ENCODE data around the gene POU2F1.

Gene POU2F1

DNA sequence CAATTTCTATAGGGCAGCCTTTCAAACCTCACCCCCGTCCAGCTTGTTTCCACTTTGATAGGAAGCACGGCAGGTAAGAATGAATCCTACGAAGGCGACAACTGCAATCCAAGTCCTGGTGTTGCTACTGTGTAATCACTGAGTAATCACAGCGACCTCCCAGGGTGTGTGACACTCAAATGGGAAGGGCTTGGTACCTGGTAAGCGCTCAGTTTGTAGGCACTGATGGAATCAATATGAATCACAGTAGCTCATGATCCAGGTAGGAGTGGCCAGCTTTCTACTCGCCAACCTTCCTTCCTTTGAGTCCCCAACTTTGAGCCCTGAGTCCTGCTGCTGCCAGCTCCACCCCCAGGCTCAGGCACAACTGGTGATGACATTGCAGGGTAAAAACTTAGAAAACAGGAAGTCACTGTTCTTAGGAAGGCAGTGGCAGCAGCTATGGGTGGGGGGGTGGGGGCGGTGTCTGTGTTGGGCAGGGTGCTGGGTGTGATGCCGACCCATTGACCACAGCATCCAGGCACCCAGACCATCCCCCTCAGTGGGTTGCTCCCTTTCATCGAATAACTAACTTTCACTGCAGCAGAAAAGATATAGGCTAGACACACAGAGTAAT lies 226.9 kb downstream of the POU2F1 start:
- DNase-seq: peak; percentile 48

DNA sequence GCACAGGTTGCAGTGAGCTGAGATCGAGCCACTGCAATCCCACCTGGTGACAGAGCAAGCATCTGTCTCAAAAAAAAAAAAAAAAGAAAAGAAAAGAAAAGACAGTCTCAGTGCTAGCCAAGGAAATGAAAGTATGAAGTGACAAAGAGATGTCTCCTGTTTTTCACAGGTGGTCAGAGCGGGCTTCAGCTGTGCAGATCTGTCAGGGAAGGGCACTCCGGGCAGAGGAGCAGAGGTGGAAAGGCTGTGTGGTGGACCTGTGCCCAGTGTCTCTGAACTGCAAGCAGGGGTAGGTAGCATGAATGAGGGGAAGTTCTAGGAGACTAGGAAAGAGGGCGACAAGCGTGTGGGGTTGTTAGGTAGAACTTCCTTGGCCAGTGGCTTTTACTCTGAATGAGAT lies 230.2 kb downstream of the POU2F1 start:
- DNase-seq: no peak

- DNase-seq: no peak
Observed at GRCh38 chr1:167452483-167452882, 231.8 kb downstream of the POU2F1 start.

DNA sequence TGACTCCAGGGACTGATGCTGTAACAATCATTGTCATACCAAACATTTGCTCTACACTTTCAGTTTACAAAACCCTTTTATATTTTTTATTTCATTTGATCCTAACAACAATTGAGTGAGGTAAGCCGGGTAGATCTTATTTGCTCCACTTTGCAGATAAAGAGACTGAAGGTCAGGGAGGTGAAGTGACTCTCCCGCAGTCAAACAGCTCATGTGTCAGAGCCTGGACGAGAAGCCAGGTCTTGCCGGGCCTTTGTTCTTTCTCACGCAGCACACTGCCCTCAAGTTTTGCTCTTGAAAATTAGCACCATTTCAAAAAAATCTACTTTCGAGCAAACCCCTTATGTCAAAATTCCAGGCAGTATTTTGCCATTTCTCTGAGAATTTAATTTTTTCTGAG lies 232.4 kb downstream of the POU2F1 start:
- no peak for DNase-seq

DNA sequence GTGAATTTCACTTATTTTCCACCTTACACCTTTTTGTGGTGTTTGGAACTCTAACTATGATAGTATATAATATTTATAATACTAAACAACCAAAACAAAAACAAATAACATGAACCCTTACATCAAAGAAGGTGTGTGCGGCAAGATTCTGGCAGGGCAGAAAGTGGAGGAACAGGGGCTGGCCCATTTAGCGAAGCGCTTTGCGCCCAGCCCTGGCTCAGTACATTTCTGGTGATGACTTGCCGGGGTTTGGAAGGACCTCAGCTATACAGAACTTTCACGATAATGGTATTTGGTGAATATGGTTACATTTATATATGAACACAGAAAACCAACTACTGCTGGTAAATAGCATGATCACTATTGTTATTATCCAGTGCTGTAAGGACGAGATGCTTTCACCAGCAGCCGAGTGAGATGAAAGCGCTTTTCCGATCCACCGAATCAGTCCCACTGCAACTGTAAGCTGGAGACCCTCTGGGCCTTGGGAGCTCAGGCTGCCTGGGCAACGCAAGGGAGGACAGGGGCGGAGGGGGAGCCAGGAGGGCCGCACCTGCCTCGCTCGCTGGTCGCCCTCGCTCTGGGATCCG lies 233.7 kb downstream of the POU2F1 start:
- no peak for DNase-seq

DNA sequence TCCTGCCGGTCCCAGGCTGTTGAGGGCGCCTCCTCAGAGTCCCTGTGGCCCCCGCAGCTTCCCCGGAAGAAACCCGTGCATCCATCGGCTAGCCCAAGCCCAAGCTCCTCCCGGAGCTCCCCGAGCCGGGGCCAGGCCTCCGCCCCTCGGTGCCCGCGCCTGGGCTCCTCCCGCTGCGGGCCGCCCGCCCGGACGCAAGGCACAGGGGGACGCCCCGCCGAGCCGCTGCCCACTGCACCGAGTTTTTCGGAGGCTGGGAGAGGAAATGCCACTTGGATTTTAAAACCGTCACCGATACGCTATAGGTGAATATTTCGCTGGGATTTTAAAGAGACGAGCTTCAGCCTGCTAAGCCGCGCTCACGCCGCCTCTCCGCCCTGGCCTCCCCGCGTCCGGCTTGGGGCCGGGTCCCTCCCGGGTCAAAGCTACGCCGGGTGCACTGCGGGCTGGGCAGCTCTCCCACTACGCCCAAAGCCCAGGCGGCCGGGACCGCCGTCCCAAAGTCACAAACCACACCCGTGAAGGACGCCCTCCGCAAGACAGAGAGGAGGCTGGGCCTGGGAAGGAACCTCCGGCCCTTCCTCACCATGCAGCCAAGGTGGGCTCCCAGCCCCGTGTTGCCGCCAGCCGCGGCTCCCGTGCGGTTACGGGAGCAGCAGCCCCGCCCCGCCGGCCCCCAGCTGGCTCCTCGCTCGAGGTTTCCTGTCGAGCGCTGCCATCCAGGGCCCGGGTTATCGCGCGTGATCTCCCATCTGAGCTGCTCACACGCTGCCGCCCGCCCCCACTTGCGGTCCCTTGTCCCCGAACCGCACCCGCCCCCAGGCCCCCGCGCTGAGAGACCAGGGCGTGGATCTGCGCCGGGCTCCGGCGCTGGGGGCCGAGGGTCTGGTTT lies 234.5 kb downstream of the POU2F1 start:
- DNase-seq: peak; percentile 79

- DNase-seq: no peak
Observed at GRCh38 chr1:167455786-167456446, 235.2 kb downstream of the POU2F1 start.

- DNase-seq: no peak
Observed at GRCh38 chr1:167456524-167456923, 235.8 kb downstream of the POU2F1 start.

GRCh38 chr1:167456926-167457325 lies 236.2 kb downstream of the POU2F1 start:
- DNase-seq: no peak

GRCh38 chr1:167457936-167458584 lies 237.4 kb downstream of the POU2F1 start:
- no peak for DNase-seq

- DNase-seq: peak; percentile 30
Observed at GRCh38 chr1:167460836-167461235, 240.2 kb downstream of the POU2F1 start.

DNA sequence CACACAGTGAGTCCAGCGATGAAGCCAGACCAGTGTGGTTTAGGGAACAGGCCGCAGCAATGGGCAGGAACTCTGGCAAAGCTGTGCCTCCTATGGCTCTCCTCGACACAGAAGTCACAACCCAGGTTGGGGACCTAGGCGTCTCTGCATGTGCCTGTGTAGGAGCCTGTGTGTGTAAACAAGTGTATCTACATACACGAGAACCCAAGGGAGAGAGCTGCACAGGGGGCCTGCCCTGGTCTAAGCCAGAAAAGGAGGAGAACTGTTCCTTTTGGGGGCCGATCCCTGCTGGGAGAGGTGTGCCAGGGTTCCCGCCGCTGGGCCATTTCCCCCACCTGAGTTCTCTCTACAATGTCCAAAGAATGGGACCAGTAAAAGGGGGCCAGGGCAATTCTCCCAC lies 241.7 kb downstream of the POU2F1 start:
- DNase-seq: no peak

- DNase-seq: no peak
Observed at GRCh38 chr1:167463080-167463479, 242.4 kb downstream of the POU2F1 start.

DNA sequence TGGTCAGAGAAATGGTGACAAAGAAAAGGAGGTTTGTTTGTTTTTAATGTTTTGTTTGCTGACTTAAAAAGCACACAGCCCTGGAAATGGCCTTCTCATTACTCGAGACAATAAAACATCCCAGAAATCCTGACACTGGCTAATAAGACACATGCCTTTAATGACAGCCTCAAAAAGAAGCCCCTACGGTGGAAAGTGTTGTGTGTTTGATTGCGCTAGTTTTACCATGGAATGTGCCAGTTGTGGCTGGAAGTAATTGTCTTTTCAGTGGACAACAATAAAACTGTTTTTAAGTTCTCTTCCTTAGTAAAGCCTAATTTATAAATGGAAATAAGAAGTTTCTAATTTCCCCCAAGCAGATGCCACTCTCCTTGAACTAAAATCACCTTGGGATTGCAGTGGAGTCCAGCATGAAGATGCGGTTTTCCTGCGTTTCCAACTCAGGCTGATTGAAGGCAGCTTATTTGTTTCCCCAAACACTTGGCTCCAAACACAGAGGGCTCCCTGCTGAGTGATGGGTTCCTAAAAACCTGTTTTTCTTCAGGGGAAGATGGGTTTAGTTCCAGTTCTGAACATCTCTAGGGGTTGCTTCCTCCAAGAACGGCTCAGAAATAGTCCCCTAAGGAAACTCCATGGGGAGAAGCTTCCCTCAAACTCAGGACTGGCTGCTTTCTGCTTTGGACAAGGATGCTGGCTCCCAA lies 243.3 kb downstream of the POU2F1 start:
- no peak for DNase-seq

GRCh38 chr1:167465018-167465417 lies 244.3 kb downstream of the POU2F1 start:
- no peak for DNase-seq

DNA sequence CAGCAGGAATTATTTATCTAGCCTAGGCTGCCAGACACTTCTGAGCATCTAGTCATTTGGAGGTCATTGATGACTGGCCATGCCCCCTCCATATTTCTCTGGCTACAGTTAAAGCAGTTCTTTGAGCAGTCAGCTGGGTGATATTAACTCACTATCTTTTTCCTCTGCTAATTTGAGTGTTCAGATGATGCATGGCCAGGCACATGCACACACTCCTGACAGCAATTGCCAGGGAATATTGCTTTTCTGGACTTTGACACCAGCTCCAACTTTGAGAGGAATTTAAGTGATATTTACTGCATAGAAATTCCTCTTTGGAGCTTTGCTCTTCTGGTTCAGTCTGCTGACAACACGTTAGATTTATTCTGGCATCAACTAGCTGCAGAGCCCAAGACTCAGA lies 245.1 kb downstream of the POU2F1 start:
- DNase-seq: no peak

GRCh38 chr1:167467126-167467710 lies 246.5 kb downstream of the POU2F1 start:
- DNase-seq: no peak

DNA sequence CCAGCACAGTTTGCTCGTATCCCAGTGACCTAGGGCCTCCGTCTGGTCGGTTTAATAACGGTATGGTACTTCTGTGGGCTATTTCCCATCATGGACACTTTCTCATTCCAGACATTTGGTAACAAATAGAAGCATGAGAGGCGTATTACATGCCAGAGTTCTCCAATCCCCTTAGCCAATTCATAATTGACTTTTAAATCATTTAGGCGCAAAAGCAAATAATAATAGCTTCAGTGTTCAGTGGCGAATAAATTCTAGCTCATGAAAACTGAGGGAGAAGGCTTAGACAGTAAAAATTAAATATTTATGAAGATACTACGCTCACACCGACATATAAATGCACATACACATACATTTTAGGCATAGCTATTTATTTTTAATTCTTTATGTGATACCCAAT lies 247.1 kb downstream of the POU2F1 start:
- no peak for DNase-seq

DNA sequence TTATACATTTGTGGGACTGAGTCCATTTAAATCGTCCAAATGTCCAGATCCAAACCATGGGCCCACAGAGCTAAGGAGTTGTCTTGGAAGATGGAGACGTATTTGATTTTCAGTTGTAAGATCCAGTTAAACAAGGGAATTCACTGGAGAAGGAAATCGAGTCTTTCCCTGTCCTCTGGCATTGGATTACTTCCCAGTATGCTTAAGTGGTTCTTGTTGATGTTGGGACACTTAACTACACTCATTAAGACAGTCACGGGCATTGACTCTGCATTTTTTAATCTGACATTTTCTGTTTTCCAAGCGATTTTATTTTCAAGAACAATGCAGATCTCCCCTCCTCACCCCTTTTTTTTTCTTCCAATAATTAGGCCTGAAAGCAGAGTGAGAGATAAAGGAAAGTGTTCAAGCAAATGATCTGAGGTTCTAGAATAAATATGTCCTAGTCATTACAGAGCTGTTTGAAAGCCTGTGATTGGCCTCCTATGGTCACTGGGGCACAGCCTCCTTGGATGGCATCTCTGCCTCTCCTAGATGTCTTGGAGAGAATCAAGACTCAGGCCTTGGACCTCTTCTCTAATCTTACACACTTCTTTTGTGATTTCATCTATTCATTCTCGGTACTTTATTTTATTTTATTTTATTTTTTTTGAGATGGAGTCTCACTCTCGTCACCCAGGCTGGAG lies 248.7 kb downstream of the POU2F1 start:
- no peak for DNase-seq

- DNase-seq: no peak
Observed at GRCh38 chr1:167471568-167471967, 250.9 kb downstream of the POU2F1 start.
